ENCODE data around the gene GOLGA8B.
A peak's percentile ranks its signal among the peaks of the same experiment; 100 is the strongest.
"Not testable (repeated sequence)": the region's sequence is repeated elsewhere in the genome, so short reads cannot be mapped to it uniquely, and the experiment has no call there.

GOLGA8B gene

DNA sequence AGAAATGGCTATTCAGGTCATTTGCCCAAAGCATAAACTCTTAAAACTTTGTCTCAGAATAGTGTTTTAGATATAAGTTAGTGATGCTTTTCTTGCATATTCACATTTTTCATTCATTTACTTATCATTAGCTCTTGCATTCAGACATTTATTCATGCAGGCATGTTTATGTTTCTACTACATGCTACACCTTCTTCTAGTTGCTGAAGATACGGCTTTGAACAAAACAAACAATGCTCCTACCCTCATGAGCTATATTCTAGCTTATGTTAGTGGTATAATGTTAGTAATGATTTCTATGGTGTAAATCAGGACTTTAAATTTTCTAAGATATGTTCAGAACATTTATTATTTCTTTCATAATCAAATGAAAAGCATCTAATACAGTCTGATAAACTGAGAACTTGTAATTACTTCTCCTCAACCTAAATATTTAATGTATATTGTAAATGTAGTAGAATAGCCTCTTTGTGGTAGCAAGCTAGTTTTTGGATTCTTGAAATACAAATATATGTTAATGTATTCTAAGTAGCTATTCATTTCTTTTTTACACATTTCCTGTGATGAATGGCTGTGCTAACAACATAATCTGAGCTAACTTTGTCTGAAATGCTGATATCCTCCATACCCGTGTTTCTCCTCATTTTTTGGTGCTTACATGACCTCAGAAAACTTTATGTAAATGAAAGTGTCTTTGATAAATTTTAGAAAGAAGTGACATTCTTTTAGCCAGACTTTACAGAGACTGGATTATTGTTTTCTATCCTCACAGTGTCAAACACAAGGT is 15.5 kb upstream of the GOLGA8B start:
- DNase-seq (ENCODE audit: low spot score), result no peak

DNA sequence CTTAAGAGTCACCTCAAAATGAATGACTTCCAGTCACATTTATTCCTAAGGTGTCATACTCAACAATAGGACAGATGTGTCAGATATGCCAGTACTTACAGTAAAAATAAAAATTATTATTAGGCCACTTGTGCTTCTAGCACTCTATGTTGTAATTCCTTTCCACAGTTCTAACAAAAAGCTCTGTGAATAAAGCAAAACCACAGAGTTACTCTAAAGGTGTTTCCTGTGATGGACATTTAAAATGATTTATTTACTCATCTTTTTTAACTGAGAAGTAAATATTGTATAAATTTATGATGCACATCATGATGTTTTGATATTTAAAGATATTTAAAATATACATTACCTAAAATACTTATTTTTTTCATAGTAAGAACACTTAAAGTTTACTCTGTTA is 13.9 kb upstream of the GOLGA8B start:
- no peak for DNase-seq (ENCODE audit: low spot score)

DNA sequence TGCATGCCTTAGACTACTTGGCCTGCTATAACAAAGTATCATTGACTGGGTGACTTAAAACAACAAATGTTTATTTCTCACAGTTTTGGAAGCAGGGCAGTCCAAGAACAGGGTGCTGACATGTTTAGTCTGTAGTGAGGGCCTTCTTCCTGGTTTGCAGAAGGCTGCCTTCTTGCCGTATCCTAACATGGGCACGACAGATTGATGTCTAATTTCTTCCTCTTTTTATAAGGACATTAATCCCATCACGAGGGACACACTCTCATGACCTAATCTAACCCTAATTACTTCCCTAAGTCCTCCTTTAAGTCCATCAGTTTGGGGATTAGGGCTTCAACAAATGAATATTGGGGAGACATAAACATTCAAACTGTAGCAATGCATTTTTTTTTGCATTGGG is 10.9 kb upstream of the GOLGA8B start:
- DNase-seq (ENCODE audit: low spot score), result no peak

DNA sequence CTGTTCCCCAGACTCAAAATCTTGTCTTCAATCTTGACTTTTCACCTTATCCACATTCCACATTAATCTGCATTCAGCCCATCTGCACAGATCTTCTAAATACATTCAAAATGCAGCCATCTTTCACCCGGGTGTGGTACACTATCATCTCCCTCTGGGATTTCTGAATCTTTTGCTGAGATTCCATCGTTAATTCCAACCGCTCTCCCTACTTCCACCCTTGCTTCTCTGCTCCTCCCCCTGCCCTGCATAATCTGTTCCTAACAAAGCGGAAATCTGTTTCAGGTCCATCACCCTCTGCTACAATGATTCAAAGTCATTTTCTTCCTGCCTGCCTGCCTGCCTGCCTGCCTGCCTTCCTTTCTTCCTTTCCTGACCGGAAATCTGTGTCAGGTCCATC is 7.9 kb upstream of the GOLGA8B start:
- no peak for DNase-seq (ENCODE audit: low spot score)

DNA sequence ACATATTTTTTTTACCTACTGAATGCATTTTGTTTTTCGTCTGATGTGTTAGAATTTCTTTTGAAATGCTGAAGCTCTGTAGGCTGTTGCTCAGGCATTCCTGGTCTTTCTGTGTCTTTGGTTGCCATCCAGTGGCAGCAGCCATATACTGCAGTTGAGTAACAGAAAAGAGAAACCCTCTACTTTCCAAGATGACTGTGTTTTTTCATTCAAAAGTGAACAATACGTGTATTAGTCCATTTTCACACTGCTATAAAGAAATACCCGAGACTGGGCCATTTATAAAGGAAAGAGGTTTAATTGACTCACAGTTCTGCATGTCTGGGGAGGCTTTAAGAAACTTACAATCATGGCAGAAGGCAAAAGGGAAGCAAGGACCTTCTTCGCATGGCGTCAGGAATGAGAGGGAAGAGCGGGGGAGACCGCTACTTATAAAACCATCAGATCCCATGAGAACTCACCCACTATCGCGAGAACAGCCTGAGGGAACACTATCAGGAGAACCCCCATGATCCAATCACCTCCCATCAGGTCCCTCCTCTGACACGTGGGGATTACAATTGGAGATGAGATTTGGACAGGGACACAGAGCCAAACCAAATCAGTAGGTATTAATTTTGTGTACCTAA is 4.7 kb upstream of the GOLGA8B start:
- DNase-seq (ENCODE audit: low spot score), result peak; percentile 60

DNA sequence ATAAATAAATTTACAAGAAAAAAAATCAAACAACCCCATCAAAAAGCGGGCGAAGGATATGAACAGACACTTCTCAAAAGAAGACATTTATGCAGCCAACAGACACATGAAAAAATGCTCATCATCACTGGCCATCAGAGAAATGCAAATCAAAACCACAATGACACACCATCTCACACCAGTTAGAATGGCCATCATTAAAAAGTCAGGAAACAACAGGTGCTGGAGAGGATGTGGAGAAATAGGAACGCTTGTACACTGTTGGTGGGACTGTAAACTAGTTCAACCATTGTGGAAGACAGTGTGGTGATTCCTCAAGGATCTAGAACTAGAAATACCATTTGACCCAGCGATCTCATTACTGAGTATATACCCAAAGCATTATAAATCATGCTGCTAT is 2.5 kb upstream of the GOLGA8B start:
- DNase-seq (ENCODE audit: low spot score), result not testable (repeated sequence)

DNA sequence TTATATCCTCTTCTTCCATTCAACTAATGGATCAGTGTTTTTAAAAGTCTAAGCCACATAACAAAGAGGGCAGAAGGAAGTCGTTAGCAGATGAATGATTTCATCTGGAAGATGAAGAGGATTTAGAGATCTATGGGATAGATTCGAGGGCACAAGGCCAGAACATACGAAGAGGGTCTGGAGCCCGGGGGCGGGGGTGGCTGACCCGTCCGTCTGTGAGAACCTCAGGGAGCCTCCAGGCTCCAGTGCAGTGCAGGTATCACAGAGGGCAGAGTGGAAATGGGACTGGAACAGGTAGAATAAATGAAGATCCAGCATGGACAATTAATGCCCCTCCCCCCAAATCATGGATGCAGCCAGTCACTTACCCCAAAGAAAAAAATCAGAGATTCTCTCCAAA is 1.5 kb upstream of the GOLGA8B start:
- DNase-seq (ENCODE audit: low spot score), result no peak

DNA sequence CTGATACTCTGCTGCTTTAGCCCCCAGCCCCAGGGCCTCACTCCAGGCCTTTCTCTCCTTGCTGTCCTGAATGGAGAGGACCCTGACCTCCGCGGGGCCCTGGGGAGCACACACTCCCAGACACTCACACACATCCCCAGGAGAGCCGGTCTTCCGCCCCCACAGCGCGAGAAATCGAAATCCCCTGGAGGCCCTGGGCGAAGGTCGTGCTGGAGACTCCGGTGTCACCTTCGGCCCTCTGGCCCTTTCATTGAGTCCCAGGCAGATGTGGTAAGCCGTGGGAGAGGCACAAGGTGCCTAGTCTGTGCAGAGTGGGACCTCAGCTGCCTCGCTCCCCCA is 848 bp upstream of the GOLGA8B start:
- DNase-seq (ENCODE audit: low spot score), result no peak

DNA sequence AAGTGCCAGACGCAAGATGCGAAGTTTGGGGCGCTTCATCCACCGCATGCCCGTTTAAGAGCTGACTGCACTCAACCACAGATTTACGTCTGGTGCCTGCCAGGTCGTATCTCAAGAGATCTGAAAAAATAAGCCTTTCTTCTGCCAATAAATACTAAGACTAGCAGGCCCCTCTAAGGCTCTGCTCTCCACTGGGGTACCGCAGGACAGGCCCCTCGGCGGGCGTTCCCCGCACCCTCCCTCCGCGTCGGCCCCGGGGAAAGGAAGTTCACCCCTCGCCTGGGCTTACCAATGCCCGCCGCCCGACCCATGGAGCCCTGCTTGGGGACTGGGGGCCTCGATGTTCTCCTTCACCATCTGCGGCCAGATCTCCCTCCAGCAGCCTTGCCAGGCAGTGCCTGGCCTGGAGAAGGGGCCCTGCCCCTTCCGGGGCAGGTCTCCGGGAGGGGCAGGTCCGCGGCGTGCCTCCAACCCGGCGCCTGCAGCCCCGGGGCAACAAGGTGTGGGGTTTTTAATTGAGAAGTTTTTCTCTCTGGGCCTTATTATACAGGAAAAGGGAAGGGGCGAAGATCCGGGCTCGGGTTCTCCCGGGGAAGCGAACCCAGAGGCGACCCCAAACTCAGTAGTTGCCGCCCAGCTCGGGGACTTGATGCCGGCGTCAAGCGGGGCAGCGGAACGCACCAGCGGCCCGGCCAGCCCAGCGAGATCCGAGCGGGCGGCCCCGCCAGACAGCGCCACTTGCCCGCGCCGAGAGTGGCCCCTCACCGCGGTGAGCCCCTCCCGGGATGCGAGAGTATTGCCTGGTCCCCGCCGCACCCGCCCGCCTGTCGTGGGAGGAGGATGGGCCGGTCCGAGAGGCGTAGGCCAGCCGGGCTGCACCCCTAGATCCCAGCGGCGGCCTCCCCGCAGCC is 735 bp downstream of the GOLGA8B start:
- peak; percentile 63 for DNase-seq (ENCODE audit: low spot score)

DNA sequence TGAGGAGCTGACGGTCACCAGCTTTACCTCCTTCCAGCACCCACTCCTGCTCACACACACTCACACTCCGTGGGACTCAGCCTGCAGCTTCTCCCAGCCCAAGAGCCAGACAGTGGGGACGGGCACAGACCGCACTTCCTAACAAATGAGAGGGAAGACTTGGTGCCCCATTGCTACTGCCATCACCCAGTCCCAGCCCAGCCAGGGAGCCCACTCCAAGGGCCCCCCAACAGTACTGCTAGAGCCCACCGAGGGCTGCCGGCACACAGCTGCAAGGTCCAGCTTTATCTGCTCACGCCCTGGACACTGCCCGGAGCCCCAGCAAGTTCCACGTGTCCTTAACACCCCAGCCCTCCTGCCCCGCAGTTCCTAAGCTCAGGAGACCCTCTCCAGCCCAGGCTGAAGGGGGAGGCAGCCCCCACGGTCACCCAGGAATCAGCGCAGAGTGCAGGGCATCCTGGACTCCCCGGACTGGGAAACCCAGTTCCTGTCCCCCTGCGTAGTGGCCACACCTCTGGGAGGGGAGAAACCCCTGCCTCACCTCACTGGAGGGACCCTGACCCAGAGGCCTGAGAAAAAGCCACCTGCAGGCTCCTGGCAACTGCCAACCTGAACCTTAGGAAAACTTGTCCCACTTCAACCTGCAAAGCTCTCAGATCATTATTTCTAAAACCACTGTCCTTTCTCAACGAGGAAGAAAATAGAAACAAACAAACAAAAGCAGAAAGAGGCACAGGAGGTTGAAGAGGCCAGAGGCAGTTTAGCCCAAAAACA is 1.6 kb downstream of the GOLGA8B start:
- not testable (repeated sequence) for DNase-seq (ENCODE audit: low spot score)

DNA sequence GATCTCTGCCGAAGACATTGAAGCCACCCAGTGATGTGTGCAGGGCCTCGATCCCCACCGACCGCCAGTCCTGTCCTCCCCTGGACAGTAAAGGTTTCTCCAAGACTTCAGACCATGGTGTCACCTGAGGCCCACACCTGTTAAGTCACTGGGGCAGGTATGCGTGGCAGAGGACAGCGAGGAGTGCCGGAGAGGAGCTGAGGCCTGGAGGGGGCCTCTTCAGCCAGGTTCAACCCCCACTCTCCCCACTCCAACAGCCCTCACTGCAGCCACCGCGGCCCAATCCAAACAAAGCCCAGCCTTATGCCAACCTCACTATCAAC is 2.4 kb downstream of the GOLGA8B start:
- DNase-seq (ENCODE audit: low spot score), result no peak

DNA sequence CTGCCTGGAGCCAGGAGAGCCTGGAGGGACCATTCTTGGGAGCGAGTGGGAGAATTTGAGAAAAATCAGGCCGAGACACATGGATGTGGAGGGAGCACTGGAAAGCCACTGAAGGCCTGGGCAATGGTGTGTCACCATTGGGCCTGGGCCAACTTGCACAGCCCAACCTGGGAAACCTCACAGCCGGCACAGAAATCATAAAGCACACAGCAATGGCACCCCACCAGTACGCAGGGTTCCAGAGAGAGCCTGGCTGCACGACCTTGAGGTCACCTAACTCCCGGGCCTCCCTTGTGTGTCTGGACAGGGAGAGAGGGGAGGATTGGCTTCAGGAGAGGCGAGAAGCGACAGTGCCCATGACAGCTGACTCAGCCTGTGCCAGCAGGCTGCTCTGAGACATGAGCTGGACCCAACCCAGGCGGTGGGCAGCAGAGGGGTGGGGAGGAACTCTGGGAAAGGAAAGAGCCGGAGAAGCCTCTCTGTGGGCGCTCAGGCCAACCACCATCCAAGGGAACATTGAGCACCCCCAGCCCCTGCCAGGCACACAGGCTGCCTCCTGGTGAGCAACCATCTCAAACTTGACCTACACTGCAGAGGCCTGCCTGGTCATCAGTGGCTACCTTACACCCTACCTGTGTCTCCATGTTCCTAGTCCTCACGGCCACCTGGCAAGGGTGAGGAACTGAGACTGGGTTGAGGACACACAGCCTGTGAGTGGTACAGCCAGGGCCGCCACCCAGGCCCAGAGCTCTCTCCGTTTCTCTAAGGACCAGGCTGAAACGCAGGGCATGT is 3.0 kb downstream of the GOLGA8B start:
- not testable (repeated sequence) for DNase-seq (ENCODE audit: low spot score)

DNA sequence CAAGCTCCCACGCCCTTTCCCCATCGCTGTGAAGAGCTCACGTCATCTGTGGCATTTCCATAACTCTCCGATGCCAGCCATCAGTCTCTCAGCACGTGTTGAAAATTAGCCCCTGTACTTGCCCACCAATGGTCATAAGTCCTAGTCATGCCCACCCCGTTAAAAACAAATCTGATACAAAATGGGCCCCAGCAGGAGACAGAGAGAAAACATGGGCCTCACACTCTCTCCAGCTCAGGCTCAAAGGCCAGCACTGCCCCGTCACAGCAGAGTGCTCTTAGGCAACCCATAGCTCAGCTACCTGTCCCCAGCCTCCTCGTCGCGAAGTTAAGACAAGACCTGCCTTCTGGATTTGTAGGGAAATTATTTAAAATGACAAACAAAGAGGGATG is 5.2 kb downstream of the GOLGA8B start:
- DNase-seq (ENCODE audit: low spot score), result no peak

DNA sequence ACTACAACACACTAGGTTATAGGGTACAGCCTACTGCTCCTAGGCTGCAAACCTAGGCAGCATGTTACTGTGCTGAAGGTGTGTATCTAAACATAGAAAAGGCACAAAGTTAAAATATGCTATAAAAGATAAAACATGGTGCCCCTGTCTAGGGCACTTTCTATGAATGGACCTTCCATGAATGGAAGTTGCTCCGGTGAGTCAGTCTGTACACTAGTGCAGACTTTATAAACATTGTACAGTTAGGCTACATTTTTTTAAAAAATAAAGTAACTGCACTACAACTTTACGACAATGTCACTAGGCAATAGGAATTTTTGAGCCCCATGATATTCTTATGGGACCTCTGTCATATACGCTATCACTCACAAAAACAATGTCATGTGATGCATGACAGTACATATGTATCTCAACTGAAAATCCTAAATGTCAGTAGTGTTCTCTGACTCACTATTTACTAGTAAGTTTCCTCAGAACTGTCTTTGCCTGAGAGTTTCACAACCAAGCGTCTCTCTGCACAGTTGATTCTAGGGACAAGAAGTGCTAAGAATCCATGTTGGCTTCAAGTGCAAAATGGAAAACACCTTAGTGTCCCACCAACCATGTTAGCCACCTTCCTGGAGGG is 5.7 kb downstream of the GOLGA8B start:
- DNase-seq (ENCODE audit: low spot score), result not testable (repeated sequence)

DNA sequence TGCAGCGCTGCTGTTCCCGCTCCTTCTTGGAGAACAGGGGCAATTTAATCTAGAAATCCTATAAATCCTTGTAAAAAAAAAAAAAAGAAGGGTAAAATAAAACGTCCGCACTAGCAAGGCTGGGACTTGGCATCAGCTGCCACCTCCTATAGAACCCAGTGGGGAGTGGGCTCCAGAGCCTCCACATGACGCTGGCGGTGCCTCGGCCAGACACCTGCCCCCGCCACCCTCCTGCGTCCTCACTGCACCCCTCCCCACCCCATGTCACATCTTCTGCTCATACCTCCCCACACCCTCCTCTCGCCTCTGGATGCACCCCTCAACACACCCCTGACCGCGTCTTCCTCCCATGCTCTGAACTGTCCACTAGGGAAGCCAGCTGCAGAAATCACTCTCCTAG is 8.4 kb downstream of the GOLGA8B start:
- not testable (repeated sequence) for DNase-seq (ENCODE audit: low spot score)

DNA sequence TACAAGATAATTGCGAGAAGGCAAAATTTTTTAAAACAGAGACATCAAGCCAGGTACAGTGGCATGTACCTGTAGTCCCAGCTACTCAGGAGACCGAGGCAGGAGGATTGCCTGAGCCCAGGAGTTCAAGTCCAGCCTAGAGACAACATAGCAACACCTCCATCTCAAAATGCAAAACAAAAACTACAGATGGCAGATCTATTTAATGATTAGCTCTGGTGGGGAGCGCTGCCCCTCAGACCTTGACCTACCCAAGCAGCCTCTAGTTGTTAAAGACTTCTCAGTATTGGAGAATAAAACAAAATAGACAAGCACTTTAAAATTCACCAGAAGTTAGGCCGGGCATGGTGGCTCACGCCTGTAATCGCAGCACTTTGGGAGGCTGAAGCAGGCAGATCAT is 10.5 kb downstream of the GOLGA8B start:
- not testable (repeated sequence) for DNase-seq (ENCODE audit: low spot score)

DNA sequence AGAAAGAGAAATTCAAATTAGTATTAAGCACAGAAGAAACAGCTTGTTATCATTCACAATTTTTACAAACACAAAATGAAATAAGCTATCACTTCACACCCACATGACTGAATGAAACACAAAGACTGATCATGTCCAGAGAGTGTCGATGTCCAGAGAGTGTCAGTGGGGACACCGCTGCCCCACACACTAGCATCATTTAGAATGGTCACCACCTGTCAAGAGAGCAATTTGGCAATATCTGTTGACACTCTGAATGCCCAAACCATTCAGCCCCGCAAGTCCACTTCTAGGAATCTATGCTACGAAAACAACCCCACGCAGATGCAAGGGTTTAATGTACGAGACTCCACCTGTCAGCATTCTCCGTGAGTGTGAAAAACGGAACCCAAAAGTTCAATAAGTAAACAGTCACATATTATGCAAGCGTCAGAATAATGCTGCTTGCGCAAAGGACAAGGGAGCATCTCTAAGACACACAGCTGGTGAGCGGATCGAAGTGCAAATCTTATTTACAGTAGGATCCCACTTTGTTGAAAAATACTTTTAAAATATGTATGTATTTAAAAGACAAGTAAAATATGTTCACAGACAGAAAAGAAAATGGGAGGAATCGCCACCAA is 11.3 kb downstream of the GOLGA8B start:
- not testable (repeated sequence) for DNase-seq (ENCODE audit: low spot score)

DNA sequence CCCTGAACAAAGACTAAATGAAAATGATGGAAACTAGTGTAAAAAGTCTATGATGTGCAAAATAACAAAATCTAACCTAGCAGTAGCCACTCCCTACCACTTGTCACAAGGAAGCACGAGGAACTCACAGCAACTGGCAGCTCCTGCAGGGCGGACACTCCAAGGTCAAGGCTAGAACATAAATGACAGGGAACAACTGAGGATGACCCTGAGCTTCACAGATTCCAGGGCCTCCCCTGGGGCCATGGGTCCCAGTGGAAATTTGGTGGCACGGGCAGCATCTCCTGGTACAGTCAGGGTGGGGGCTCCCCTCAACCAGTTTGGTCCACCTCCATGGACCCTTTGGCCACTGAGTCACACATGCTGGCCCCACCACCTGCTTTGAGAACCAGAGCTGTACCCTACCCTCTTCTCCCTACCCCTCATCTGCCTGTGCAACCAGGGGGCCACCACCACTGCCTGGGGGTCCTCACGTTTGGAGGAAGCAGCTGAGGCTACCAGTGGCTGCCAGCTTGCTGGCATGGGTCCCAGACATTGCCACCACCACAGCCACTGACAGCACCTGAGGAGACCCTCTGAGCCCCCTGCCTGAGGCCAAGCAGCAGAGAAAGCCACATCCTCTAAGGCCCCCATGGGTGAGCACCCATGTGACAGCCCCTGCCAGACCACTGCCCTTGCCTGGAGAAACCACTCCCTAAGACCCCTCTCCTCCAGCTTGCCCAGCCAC is 13.6 kb downstream of the GOLGA8B start:
- not testable (repeated sequence) for DNase-seq (ENCODE audit: low spot score)

DNA sequence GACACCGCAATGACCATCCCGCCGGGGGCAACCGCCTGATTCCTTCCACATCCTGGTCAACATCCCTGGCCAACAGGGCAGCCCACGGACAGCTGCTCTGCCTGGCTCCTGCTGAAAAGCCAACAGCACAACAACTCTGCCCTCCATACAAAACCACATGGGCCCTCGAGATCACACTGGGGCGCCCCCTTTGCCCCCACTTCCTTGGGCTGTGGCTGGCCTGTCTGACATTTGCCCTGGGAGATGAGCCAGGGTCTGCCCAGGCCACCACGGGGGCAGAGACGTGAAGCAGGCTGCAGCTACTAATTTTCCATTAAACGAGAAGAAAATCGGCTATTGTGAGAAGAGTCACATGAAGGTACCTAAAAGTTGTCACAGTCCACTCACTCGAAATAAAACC is 16.3 kb downstream of the GOLGA8B start:
- not testable (repeated sequence) for DNase-seq (ENCODE audit: low spot score)

DNA sequence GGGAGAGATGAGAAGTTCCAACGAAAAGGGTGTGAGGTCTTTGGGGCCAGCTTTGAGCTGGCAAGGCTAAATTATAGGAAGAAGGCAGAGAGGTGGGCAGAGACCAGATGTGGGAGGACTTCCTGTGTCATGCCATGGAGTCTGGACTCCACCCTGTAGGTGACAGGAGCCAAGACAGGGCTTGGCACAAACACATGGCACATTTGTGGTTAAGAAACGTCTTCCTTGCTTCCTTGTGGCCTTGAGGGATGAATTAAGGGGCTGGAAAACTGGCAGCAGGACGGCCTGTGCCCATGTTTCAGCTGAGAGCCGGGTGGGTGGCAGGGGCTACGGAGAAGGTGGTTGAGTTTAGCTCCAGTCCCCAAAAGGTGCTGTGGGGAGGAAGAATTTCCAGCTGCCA is 18.7 kb downstream of the GOLGA8B start:
- not testable (repeated sequence) for DNase-seq (ENCODE audit: low spot score)
